ENCODE measurements around the gene CTNNA2.

CTNNA2 gene

DNA sequence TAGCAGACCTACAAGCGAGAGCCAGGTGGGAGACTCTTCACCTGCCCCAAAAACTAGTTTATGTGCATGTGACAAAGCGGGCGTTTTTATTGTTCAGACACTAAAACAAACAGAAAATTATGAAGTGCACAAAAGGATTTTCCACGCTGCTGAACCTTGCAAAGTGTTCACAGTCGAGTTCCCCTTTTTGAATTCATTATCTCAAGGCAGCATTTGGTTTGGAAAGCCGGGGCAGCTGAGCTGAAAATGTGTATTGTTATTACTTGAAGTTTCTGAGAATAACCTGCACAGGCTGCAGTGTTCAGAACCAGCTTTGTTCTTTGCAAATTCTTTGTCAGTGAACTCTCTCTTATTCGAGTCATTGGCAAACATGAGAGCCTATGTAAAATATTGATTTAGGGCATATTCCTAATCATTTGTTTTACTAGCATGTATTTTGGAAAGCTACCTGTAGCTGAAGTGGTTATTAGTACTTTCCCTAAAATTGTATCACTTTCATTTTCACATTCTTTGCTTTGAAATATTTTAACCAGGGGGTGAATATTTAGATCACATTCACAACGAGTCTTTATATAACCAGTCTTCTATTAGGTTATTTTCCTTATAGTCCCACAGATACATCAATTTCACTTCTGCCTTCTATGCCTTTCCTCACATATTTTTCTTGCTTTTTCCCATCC is 732.2 kb downstream of the CTNNA2 start:
- DNase-seq = no peak

DNA sequence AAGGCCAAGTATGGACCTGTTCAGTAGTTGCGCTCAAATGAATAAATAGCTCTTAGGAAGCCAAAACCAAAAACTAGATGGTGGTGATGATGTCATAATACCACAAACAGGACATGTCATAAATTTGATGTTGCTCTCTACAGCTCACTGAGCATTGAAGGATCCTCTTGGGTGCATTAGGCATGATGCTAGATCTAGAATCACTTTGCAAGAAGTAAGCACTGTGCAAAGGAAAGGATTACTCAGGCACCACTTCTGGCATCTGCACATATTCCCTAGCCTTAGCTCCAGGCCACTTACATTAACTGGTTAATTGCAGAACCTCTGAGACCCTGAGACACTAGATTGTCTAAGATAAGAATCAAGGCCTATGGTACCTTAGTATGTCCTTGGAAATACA is 733.7 kb downstream of the CTNNA2 start:
- no peak for DNase-seq

DNA sequence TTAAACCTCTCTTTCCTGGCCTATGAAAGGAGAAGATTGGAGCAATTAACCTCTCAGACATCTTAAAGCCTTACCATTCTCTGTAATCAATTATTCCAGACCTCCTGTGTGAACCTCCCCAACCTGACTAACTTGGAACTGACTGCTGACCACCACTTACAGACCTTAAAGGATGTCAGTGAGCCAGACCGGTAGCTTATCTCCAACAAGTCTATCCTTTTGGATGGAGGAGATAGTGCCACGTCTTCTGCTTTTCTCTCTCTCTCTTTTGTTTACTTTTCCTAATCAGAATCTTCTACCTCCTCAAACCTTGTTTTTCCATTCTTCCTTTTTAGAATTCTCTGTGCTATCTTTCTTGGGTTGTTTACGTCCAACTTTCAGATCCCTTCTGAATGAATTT is 734.5 kb downstream of the CTNNA2 start:
- DNase-seq = no peak

DNA sequence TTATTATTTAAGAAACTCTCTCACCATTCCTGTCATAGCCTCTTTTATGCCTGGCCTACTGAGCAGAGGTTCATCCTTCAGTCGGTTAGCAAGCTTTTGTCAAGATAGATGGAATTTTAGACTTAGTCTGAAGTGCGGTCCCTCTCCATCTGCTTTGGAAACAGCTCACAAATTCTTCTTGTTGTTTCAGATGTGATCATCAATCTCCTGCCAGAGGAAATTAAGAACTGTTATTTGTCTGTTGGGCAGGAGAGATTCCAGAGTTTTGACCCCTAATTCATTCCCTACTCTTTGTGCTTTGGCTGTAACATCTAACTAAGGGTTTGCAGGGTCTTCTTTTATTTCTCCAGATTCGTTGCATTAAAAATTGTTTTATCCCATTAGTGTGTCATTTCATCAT is 735.3 kb downstream of the CTNNA2 start:
- DNase-seq = no peak

DNA sequence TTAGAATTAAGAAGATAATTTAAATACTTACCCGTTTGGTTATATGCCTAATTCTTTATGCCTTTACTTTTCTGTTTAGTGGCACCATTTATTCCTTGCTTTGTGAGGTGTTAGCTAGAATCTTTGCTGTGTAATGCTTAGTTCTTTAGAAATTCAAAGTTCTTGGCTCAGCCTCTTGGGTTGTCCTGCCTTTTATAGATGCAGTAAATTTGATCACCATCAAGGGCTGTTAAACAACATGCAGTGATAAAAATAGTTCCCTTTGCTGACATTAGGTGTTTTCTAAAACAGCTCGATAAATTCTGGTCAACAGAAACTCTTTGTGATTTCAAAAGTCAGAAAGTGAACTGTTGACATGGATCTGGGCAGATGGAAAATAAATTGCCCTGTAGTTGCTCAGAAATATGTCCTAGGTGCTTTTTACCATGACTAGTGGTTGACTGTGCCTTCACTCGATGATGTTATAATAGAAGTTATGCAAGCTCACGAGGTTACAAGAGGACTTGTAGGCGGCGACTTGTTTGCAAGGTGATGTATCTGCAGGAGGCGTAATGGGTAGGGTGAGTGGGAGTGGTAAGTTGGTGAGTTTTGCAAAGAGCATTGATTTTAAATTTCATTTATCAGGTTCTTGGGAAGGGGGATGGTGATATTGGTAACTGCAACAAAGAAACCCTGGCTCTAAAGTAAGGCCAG is 739.6 kb downstream of the CTNNA2 start:
- no peak for DNase-seq

DNA sequence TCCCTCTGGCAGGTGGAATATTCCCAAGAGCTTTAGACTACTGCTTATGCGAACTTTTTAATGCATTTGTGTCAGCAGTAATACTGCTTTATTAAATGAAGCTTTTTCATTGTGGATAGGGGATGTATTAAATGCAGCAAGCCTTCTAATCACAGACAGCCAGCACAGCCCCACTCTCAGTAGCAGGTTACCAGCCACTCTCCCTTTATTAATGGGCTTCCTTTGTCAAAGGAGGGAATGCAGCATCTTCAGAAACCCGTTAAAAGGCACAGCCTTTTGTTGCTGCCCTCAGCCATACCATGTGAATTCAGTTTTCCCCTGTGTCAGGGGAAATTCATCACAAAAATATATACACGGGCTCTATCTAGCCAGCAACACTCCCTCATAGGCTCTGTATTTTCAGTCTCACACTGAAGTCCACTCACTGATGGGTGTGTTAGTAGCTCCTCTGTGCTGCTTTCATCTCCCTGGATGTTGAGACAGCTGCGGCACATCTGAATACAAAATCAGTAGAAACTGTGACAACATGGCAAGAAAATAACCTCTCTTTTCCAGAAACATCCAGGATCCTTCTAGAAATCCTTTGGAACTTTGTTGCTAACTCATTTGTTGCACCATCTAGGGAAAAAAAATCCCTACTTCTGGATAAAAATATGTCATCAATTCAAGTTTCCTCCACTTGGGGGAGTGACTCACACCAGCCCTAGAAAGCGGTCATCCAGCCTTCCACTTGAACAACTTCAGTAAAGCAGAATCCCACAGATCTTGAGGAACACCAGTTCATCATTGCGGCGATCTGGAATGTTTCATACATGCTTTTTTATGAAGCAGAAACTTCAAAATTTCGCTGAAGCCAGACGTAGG is 743.3 kb downstream of the CTNNA2 start:
- DNase-seq = peak; percentile 30

DNA sequence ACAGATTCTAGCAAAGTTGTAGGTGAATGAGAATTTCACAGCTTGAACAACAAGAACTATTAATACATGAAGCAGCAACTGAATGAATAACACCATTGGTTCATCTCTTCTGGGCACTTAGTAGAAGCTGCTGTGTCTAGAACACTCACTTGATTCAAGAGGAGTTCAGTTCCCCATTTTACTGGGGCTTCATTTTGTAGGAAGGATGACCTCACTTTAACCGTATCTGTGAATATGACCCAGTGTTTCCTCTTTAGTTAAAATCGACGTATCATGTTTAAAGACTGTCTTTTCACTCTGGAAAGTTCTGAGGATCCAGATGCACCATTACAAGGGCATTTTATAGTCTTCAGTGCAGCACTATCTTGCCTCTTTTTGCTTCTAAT is 743.9 kb downstream of the CTNNA2 start:
- no peak for DNase-seq

DNA sequence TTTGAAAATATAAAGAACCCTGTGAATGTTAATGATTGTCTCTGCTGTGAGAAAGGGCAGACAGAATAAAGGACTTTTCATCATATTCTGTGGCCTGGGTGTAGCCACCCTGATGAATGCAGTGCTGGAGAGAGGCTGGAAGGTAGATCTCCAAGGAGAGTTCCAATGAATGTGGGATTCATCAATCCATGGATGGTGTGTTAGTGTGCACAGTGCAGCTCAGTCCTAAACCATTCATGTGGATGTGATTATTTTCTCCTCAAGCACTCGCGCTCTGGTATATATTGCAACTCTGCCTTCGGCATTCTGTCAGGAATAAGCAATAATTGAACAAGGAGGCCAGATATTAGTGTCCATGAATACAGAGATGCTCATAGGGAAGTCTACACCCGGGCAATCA is 744.6 kb downstream of the CTNNA2 start:
- no peak for DNase-seq

DNA sequence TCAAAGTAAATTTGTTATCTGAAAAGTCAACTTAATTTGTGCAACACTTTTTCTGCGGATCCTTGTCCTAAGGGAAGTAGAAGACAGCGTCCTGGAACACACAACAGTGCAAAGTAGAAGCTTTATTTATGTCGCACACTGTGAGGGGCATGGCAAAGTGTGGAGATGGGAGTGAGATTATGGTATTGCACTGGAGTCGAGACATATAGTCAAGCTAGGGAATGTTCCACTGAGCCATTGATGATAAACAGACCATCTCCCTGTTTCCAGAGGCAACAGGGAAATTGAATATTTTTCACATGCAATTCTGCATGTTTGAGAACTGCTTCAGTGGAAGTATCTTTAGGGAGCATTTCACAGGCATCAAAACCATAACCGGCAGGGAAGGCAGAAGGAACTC is 745.5 kb downstream of the CTNNA2 start:
- no peak for DNase-seq

DNA sequence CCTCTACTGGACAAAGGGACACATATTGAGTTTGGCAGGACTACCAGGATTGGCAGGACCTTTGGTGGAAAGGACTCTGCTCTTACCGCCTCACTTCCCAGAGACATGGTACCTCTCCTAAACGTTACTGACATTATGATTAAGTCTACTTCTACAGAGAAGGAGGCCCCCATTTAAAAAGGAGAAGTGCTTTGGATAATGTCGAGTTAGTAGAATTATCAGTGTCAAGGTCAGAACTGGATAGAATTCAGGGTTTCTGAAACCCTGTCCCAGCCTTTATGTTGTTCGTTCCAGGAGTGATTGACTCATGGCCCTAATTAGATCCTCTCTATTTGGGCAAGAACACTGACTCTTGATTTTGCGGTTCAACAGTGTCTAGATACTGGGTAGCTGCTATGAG is 745.9 kb downstream of the CTNNA2 start:
- no peak for DNase-seq

DNA sequence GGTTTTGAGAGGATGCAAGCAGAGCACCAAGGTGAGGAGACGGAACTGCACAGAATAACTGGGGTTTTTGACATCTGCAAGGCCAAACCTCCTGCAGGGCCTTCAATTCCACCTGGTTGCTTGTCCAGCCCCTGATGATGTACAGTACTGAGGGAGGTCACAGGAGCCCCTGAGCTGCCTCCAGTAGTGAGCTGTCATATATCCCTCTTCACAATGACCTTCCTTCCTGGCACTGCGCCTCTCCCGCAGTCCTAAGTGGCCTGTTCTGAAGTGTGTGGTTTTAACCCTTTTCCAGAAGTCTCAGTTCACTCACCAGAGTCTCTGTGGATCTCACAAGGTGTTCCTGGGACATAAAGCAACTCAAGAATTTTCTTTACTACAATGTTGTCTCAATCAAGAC is 746.4 kb downstream of the CTNNA2 start:
- no peak for DNase-seq

DNA sequence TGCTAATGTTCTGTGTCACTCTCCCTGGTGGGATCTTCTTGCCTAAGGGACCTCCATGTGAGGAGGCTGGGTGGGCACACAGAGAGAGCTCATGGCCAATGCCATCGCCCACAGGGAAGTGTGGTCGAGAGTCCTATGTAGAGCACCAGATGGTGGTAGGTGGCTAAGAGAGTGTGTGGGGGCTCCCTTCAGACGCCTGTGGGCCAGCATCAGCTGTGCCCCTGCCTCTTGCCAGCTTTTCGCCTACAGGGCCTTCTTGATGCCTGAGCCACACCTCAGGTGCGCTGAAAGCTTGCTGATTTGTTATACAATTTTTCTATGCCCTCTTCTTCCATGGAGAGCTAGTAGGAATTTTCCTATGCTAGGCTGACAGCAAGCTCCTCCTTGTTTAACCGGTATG is 753.4 kb downstream of the CTNNA2 start:
- DNase-seq = no peak

DNA sequence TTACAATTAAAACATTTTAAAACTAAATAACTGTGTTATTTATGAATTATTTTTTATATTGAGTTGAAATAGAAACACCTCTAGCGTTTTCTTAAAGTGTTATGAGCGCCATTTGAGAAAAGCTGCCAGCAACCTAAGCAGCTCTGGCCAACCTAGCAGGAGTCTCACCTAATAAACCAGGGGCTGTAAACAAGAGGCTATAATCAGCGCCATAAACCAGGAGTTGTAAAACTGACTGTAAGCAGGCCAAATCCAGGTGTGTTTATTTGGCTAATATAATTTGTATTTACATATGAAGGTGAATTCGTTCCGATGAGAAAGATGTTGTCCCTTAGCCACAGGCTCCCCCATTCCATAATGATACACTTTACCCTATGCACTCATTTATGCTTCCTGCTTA is 757.0 kb downstream of the CTNNA2 start:
- DNase-seq = no peak

DNA sequence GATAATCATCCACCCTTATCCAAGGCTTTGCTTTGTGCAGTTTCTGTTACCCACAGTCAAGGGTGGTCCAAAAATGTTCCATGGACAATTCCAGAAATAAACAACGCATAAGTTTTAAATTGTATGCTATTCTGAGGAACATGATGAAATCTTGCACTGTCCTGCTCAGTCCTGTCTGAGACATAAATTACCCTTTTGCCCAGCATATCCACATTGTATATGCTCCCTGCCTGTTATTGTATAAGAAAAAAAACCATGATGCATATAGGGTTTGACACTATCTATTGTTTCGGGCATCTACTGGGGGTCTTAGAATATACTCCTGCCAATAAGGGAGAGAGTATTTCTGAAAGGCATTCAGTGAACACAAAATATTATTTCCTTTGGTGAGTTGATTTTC is 767.7 kb downstream of the CTNNA2 start:
- DNase-seq = no peak

DNA sequence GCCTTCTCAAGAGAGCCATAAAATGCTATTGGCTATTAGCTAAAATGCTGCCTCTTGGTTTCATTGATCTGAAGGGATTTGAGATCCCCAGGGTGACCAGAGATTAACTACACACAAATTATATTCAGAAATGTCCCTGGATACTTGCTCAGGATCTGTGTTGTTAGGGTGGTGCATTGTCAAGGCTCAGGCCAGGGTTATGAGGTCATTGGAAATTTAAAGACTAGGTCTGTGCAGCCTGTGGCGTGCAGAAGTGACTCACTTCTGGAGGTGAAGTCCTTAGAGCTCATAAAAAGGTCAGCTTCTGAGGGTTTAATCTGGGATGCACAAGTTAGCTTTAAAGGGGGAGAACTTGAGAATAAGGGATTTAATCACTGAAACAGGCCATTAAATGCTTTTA is 768.2 kb downstream of the CTNNA2 start:
- DNase-seq = peak; percentile 52

DNA sequence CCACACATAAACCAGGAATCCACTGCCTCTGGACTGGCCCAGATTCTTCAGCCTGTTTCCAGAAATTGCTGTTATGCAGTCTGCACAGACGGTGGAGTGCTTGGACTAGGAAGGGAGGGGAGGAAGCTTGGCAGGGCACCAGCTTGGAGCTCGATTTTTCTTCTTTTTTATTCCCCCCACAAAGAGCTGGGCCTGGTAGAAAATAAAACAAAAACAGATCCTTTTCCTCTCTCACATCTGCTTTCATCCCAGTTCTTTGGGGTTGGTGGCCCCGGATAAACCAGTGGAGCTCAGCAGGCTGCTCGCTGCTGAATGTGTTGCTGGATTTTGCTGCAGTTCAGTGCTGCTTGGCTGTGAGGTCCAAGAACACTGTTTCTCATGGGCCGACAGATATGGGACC is 775.7 kb downstream of the CTNNA2 start:
- peak; percentile 8 for DNase-seq

DNA sequence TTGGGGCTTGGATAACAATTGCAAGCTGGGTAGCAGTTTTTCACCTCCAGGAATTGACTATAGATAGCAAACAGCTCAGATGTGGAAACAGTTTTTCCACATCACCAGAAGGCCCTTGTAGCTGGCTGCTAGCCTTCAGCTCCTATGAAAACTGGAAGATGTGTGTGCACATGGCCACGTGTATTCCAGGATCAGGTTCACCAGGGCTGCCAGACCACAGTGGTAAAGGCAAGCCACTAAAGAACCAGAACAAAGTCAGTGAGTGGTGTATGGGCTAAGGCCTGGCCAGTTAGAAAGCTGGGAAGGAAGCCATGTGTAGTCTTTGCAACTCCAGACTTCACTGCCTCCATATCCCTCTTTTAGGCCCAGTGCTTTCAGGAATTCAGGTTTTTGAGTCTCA is 778.8 kb downstream of the CTNNA2 start:
- no peak for DNase-seq

DNA sequence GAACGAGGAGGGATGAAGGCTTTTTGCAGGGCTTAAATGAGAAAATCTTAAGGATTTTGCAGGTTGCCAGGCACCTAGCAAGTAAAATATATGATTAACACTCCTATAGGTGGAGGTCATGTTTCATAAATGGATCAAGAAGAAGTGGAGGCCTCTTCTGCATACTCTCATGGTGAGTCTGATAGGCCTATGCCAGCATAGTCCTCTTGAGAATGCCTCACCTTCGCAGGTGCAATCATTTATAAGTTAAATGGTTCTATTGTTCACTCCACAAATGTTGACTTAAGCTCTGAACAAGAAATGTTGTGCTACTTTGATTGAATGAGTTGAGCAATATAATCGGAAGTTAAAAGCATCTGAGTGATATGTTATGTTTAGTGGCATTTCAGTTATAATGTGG is 779.6 kb downstream of the CTNNA2 start:
- no peak for DNase-seq

DNA sequence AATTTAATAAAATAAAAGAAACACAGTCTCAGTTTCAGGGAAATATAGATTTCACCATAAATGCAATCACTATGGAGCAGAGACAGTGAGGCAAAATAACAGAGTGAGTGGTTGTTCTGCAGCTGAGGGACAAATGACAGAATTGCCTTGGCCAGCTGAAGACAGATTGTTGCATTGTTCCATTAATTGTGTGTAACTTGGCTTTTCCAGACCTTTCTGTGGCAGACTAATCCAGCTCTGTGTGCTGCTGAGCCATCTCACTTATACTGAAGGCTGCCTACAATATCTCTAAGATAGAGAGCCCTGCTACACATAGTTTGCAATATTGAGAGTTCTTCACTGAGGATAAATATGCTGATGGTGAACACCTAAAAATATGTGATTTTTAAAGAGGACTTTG is 780.2 kb downstream of the CTNNA2 start:
- DNase-seq = peak; percentile 5

DNA sequence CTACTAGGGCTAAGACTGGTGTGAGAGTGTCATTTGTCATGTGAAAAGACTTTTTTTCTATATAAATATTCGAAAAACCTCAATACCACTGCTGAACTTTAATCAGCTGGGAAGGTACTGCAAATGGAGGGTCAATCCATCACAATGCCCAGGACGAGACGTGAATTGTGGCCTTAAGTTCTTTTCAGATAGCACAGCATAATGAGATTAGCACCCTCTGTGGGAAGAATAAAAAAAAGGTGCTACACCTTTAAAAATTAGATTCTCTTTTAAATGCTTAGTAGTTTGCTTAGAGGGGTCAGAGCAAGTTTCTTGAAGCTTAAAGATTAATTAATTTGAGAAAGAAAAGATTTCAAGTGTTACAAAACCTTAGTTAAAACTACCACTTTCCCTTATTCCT is 786.1 kb downstream of the CTNNA2 start:
- DNase-seq = no peak

DNA sequence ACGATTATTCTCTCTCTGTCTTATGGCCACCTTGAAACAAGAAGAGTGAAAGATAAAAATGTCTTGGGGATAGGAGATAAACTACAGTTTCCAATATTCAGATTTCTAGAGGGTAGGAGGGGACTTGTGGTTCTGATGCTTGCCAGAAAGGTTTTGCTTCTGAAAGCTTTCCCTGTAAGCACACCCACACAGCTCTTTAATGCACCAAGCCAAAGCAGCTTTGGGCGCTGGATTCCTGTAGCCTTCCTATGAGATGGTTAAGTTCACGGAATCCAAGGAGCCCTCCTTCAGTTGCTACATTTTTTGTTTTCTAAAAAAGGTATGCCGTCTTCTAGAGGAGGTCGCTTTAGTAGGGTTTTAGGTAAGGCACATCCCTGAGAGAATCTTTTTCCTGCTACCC is 786.8 kb downstream of the CTNNA2 start:
- no peak for DNase-seq

DNA sequence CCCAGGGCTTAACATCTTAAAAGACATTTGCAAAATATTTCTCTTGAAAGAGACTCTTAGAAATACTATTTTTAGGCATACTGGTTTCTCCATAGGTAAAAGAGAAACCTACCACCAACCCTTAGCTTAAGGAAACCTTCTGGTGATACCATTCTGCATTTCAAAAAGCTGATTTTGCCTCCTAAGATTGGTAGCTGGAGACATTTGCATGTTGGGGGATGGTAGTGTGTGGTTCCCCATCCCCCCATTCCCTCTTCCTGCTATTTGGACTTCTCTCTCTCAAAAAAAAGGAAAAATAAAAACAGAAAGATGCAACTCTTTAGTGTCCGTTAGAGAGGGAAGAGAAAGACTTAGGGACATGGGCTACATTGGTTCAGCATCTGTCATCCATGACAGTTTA is 787.5 kb downstream of the CTNNA2 start:
- DNase-seq = no peak

DNA sequence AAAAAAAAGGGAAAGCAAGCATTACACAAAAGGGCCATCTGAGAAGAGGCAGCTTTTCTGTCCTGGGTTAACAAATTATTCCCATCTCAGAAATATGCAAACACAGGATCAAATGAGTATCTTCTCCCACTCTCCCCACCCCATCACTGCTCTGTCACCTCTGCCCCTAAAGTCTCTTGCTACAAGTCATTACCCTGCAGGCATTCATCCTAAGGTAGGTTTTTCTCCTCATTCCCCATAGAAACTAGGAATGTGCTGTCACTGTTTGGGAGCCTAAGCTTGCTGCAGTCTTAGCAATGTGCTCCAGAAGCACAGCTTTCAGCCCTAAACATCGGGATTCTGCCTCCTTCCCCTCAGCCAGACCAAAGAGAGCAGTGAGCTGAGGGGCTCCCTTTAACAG is 788.1 kb downstream of the CTNNA2 start:
- no peak for DNase-seq

DNA sequence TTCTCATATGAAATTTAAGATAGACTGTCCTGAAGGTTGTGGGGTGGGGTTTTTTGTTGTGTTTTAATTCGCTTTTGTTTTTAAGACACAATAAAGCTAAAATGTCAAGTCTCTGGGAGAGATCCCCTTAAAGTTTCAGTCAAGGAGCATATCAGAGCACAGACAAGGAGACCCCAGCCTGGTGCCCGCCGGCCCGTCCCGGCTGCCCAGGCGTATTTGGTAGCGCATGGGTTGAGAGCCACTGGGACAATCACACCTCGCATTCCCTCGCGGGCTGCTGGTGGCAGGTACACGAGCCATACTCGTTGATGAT is 789.1 kb downstream of the CTNNA2 start:
- no peak for DNase-seq
